ENCODE results near the gene SUN1.

SUN1 gene

GRCh38 chr7:805261-805660, 27.0 kb upstream of the SUN1 start:
- DNase-seq (ENCODE audit: low read depth in 2 of 2): no peak

- DNase-seq (ENCODE audit: low read depth in 2 of 2): no peak
These were observed 16.7 kb upstream of the SUN1 start for GRCh38 chr7:815284-816216.

- DNase-seq (ENCODE audit: low read depth in 2 of 2): peak; percentile 95 to 96
These were observed 16.0 kb upstream of the SUN1 start for GRCh38 chr7:816300-816750.

- DNase-seq (ENCODE audit: low read depth in 2 of 2): no peak
These were observed 15.3 kb upstream of the SUN1 start for GRCh38 chr7:816751-817671.

GRCh38 chr7:818031-818699, 14.1 kb upstream of the SUN1 start:
- peak; percentile 44 to 47 for DNase-seq (ENCODE audit: low read depth in 2 of 2)

- DNase-seq (ENCODE audit: low read depth in 2 of 2): no peak
These were observed 11.9 kb upstream of the SUN1 start for GRCh38 chr7:820341-820740.

GRCh38 chr7:821688-822087, 10.6 kb upstream of the SUN1 start:
- DNase-seq (ENCODE audit: low read depth in 2 of 2): no peak

- DNase-seq (ENCODE audit: low read depth in 2 of 2): no peak
These were observed 9.5 kb upstream of the SUN1 start for GRCh38 chr7:822692-823276.

GRCh38 chr7:823649-824048, 8.6 kb upstream of the SUN1 start:
- DNase-seq (ENCODE audit: low read depth in 2 of 2): no peak

- no peak for DNase-seq (ENCODE audit: low read depth in 2 of 2)
These were observed 8.2 kb upstream of the SUN1 start for GRCh38 chr7:824081-824480.

- DNase-seq (ENCODE audit: low read depth in 2 of 2): no peak
These were observed 7.6 kb upstream of the SUN1 start for GRCh38 chr7:824664-825063.

- DNase-seq (ENCODE audit: low read depth in 2 of 2): no peak
These were observed 6.9 kb upstream of the SUN1 start for GRCh38 chr7:825386-825785.

GRCh38 chr7:826230-826917, 5.9 kb upstream of the SUN1 start:
- DNase-seq (ENCODE audit: low read depth in 2 of 2): no peak

- no peak for DNase-seq (ENCODE audit: low read depth in 2 of 2)
These were observed 3.3 kb upstream of the SUN1 start for GRCh38 chr7:828793-829561.

GRCh38 chr7:830069-830468, 2.2 kb upstream of the SUN1 start:
- DNase-seq (ENCODE audit: low read depth in 2 of 2): no peak

GRCh38 chr7:831596-832166, 595 bp upstream of the SUN1 start:
- DNase-seq (ENCODE audit: low read depth in 2 of 2): peak; percentile 72 to 75

GRCh38 chr7:832968-833424, 720 bp downstream of the SUN1 start:
- no peak for DNase-seq (ENCODE audit: low read depth in 2 of 2)

- DNase-seq (ENCODE audit: low read depth in 2 of 2): no peak
These were observed 1.5 kb downstream of the SUN1 start for GRCh38 chr7:833601-834258.

GRCh38 chr7:834277-834676, 2.0 kb downstream of the SUN1 start:
- DNase-seq (ENCODE audit: low read depth in 2 of 2): no peak
